Measurements from ENCODE around the gene SUN1. TPM values are rescaled to one million over a fixed set of nuclear protein-coding genes. Genes with fewer than 3 reads are reported as not detected.

Gene SUN1
- total RNA-seq, 1 experiment from 2014 or later = 181 TPM

GRCh38 chr7:884191-885003 lies 52.1 kb downstream of the SUN1 start:
- ChIA-PET POLR2A (no interaction called here), CTCF (no interaction called here), RAD21 (ENCODE audit: low non-redundant PET in 1 of 2, low total read pairs in 2 of 2, uncharacterized antibody in 2 of 2, unreplicated experiment in 2 of 2) (no interaction called here)
- H3K9me3 ChIP-seq (ENCODE audit: control insufficient read depth in 1 of 2, insufficient read depth in 1 of 2, low read depth in 1 of 2, low read length in 2 of 2) = no peaks in the 10 kb centered on the region
- H3K27me3 ChIP-seq (ENCODE audit: insufficient read depth, low read length) = no peaks in the 10 kb centered on the region
- no peaks in the 10 kb centered on the region for H3K4me1 ChIP-seq (ENCODE audit: control insufficient read depth in 1 of 2, insufficient read depth in 2 of 2, low read length in 2 of 2)
- H3K36me3 ChIP-seq (ENCODE audit: control insufficient read depth in 1 of 2, insufficient read depth in 2 of 2, low read length in 2 of 2) = peaks cover 0 to 5% of the 10 kb centered on the region in 2 experiments; a peak in 2 of 4 replicates
- no peak for ATAC-seq
- no peak overlapping the region for H3K4me3 ChIP-seq (replicated peaks in 1 of 2; ENCODE audit: low read depth in 1 of 2, low read length in 2 of 2)
- H3K4me2 ChIP-seq (ENCODE audit: low read length) = no peak overlapping the region
- H4K20me1 ChIP-seq (ENCODE audit: insufficient read depth) = no peaks in the 10 kb centered on the region
- no peaks in the 10 kb centered on the region for H3K9me2 ChIP-seq (ENCODE audit: insufficient read depth)
- BruUV-seq (replicated peaks) = no TSS peak
- intact Hi-C loops (cut with micrococcal nuclease) = no loop called here
- H2AFZ ChIP-seq (ENCODE audit: low read depth, low read length, poor library complexity, severe bottlenecking) = no peak overlapping the region
- TF ChIP-seq, protein P1, sequence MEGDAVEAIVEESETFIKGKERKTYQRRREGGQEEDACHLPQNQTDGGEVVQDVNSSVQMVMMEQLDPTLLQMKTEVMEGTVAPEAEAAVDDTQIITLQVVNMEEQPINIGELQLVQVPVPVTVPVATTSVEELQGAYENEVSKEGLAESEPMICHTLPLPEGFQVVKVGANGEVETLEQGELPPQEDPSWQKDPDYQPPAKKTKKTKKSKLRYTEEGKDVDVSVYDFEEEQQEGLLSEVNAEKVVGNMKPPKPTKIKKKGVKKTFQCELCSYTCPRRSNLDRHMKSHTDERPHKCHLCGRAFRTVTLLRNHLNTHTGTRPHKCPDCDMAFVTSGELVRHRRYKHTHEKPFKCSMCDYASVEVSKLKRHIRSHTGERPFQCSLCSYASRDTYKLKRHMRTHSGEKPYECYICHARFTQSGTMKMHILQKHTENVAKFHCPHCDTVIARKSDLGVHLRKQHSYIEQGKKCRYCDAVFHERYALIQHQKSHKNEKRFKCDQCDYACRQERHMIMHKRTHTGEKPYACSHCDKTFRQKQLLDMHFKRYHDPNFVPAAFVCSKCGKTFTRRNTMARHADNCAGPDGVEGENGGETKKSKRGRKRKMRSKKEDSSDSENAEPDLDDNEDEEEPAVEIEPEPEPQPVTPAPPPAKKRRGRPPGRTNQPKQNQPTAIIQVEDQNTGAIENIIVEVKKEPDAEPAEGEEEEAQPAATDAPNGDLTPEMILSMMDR (IDR thresholded peaks at IDR 0.05 in 2 of 3, conservative IDR thresholded peaks at IDR 0.05 in 1 of 3; ENCODE audit: borderline replicate concordance in 1 of 3, insufficient read depth in 1 of 3, low read depth in 2 of 3, low read length in 2 of 3) = no peak
- TF ChIP-seq EZH2phosphoT487 (IDR thresholded peaks at IDR 0.05; ENCODE audit: borderline replicate concordance) (no peak), TCF7L2 (IDR thresholded peaks at IDR 0.05; ENCODE audit: borderline replicate concordance, extremely low read depth, insufficient read depth, insufficient read length) (no peak), FOSL1 (IDR thresholded peaks at IDR 0.05; ENCODE audit: low read depth) (no peak)
- DNase-seq (ENCODE audit: low read depth, low spot score) = no peak
- H3K27ac ChIP-seq (ENCODE audit: low read depth, low read length) = no peak overlapping the region
- H3K79me2 ChIP-seq (ENCODE audit: insufficient read depth, low read length) = peaks cover 100% of the 10 kb centered on the region
- H3K9ac ChIP-seq (ENCODE audit: low read length) = no peak overlapping the region

GRCh38 chr7:885261-885892 lies 53.1 kb downstream of the SUN1 start:
- ChIA-PET CTCF (no interaction called here), RAD21 (ENCODE audit: low non-redundant PET in 1 of 2, low total read pairs in 2 of 2, uncharacterized antibody in 2 of 2, unreplicated experiment in 2 of 2) (no interaction called here), POLR2A (no interaction called here)
- Histone ChIP-seq H3K27ac (ENCODE audit: low read depth, low read length) (no peak overlapping the region), H4K20me1 (ENCODE audit: insufficient read depth) (no peaks in the 10 kb centered on the region), H3K27me3 (ENCODE audit: insufficient read depth, low read length) (no peaks in the 10 kb centered on the region), H2AFZ (ENCODE audit: low read depth, low read length, poor library complexity, severe bottlenecking) (no peak overlapping the region), H3K36me3 (ENCODE audit: control insufficient read depth in 1 of 2, insufficient read depth in 2 of 2, low read length in 2 of 2) (peaks cover 0 to 4% of the 10 kb centered on the region in 2 experiments; a peak in 2 of 4 replicates), H3K4me3 (replicated peaks in 1 of 2; ENCODE audit: low read depth in 1 of 2, low read length in 2 of 2) (no peak overlapping the region), H3K9me2 (ENCODE audit: insufficient read depth) (no peaks in the 10 kb centered on the region), H3K4me1 (ENCODE audit: control insufficient read depth in 1 of 2, insufficient read depth in 2 of 2, low read length in 2 of 2) (no peaks in the 10 kb centered on the region), H3K9ac (ENCODE audit: low read length) (no peak overlapping the region), H3K4me2 (ENCODE audit: low read length) (no peak overlapping the region), H3K79me2 (ENCODE audit: insufficient read depth, low read length) (peaks cover 92% of the 10 kb centered on the region), H3K9me3 (ENCODE audit: control insufficient read depth in 1 of 2, insufficient read depth in 1 of 2, low read depth in 1 of 2, low read length in 2 of 2) (no peaks in the 10 kb centered on the region)
- no peak for TF ChIP-seq EZH2phosphoT487 (IDR thresholded peaks at IDR 0.05; ENCODE audit: borderline replicate concordance)
- no peak for TF ChIP-seq CBX3 (IDR thresholded peaks at IDR 0.05; ENCODE audit: low read depth)
- TF ChIP-seq ZFX (IDR thresholded peaks at IDR 0.05) = no peak
- no peak for TF ChIP-seq ZBTB33 (IDR thresholded peaks at IDR 0.05; ENCODE audit: extremely low read depth, insufficient replicate concordance, low read length)
- TF ChIP-seq YY1 (IDR thresholded peaks at IDR 0.05; ENCODE audit: extremely low read depth, insufficient replicate concordance, low read depth, low read length) = no peak
- TF ChIP-seq SP1 (IDR thresholded peaks at IDR 0.05; ENCODE audit: low read depth) = no peak
- TF ChIP-seq, protein P2, sequence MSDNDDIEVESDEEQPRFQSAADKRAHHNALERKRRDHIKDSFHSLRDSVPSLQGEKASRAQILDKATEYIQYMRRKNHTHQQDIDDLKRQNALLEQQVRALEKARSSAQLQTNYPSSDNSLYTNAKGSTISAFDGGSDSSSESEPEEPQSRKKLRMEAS (IDR thresholded peaks at IDR 0.05) = no peak
- intact Hi-C loops (cut with micrococcal nuclease) = no loop called here
- ATAC-seq = no peak
- no TSS peak for BruUV-seq (replicated peaks)
- DNase-seq (ENCODE audit: low read depth, low spot score) = no peak
